ENCODE results near the gene WDR5. TPM values are rescaled to one million over a fixed set of nuclear protein-coding genes. Genes with fewer than 3 reads are reported as not detected.

The WDR5 gene
- total RNA-seq, 2 experiments from 2014 or later = 43.6 to 47.8 TPM

DNA sequence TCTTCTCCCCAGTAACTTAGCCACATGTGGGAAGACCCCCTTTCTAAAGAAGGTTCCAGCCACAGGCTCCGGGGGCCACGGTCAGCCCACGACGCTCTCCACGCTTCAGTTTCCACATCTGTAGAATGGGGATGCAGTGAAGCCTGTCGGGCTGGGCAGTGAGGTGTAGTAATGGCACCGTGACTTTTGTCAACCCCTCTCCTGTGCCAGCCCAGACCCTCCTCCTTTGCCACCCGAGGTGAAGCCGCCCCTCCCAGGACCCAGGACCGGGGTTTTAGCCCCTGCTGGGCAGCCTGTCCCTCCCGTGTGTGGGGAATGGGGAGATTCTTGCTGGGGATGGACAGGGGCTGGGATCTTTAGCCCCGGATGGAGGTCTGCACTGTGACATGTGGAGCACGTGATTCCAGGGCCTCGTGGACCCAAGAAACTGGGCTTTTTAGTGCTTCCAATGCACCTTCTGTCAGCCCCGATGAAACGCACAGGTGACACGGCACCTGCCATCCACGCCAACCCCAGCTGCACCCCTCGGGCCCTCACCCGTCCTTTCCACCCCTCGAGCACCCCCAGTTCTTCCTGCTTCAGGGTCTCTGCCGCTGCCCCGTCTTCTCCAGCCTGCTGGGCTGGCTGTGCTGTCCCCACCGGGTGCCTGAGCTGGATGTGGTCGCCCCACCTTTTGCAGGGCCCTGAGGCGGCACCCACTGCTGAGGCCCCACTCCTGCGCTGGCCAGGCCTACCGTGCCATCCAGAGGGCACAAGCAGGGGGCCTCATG is 41.9 kb downstream of the WDR5 start:
- DNase-seq (no peak), ATAC-seq (no peak)
- H3K4me3 Mint-ChIP-seq = no peak overlapping the region
- peaks cover 5% of the 10 kb centered on the region for H3K36me3 Mint-ChIP-seq (ENCODE audit: low read depth)
- H3K27ac Mint-ChIP-seq = no peak overlapping the region
- POLR2A ChIA-PET = no interaction called here
- H3K9me3 Mint-ChIP-seq (ENCODE audit: insufficient read depth) = no peaks in the 10 kb centered on the region
- CTCF ChIA-PET = no interaction called here
- peaks cover 6% of the 10 kb centered on the region for H3K27me3 Mint-ChIP-seq (ENCODE audit: low read depth)
- peaks cover 20% of the 10 kb centered on the region for H3K4me1 Mint-ChIP-seq (ENCODE audit: low read depth)

DNA sequence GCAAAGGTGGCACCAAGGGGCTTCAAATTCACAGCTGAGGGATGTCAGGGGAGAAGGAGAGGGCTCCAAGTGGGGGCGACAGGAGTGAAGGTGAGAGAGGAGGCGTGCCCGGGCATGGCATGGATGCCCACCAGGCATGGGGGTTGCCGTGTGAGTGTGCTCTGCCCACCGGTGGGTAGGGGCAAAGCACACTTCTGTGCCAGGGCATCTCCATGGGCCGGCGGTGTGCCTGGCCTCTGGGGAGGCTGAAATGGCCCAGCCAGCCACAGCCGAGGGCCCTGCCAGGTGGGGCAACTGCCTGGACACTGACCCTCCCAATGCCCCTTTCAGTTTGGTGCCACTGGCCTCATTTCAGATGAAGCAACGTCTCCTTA is 42.5 kb downstream of the WDR5 start:
- CTCF ChIA-PET = no interaction called here
- H3K27me3 Mint-ChIP-seq (ENCODE audit: low read depth) = peaks cover 6% of the 10 kb centered on the region

DNA sequence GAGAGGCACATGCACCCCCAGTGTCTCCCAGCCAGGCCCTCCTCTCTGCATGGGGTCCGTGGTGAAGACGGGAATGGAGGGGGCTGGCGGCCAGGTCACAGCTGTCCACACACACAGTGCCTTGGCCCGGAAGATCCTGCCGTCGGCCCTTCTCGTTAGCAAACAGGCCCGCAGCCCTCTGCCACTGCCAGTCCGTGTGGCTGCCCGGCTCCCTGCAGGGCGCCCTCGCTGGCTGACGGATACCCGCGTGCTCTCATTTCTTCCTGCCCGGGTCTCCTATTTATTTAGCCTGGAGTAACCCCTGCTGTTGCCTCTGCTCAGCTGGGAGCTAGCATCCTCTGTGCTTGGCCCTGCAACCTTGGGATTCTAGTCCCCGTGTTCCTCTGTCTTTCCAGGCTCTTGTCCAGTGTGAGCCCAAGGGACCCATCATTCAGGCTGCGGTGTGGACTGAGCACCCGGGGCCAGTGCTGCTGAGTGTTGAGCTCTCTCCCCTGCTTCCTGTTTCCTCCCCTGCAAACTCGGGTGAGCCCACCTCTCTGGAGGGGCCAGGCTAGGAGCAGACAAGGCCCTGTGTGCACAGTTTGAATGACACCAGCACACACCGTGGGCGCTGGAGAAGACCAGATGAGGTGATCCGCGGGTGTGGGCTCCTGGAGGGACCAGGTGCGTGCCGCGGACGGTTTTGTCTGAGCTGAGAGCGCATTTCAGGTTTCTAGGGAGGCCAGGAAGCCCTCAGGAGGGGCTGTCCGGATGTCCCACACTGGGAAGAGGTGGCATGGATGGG is 43.1 kb downstream of the WDR5 start:
- DNase-seq = no peak
- ATAC-seq = no peak
- CTCF ChIA-PET = interaction anchor here (1.1 kb wide), 1 partner anchor 8 kb away, joined by 3 read pairs; no protein-coding TSS in a partner anchor
- Mint-ChIP-seq H3K27ac (no peak overlapping the region), H3K4me3 (no peak overlapping the region), H3K36me3 (ENCODE audit: low read depth) (peaks cover 5% of the 10 kb centered on the region), H3K27me3 (ENCODE audit: low read depth) (peaks cover 6% of the 10 kb centered on the region), H3K9me3 (ENCODE audit: insufficient read depth) (no peaks in the 10 kb centered on the region), H3K4me1 (ENCODE audit: low read depth) (peaks cover 21% of the 10 kb centered on the region)
- POLR2A ChIA-PET = no interaction called here

More for the DNA sequence above, 42.5 kb downstream of the WDR5 start:
- POLR2A ChIA-PET = no interaction called here
- no peak overlapping the region for H3K27ac Mint-ChIP-seq
- H3K36me3 Mint-ChIP-seq (ENCODE audit: low read depth) = peaks cover 5% of the 10 kb centered on the region
- no peaks in the 10 kb centered on the region for H3K9me3 Mint-ChIP-seq (ENCODE audit: insufficient read depth)
- peaks cover 21% of the 10 kb centered on the region for H3K4me1 Mint-ChIP-seq (ENCODE audit: low read depth)
- DNase-seq (no peak), ATAC-seq (no peak)
- H3K4me3 Mint-ChIP-seq = no peak overlapping the region

DNA sequence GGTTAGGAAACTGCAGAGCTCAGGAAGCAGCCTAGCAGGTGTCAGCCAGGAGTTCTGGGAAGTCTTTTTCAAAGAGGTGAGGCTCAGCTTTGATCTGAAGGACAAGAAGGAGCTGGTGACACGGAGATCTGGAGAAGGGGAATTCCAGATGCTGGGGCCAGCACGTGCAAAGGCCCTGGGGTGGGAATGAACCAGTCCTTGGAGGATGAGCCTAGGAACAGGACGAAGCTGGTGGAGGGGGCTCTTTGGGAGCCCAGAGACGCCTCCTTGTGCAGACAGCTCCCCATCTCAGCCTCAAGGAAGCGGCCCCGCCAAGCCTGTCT is 43.7 kb downstream of the WDR5 start:
- CTCF ChIA-PET = interaction anchor here (1.1 kb wide), 1 partner anchor 9 kb away, joined by 3 read pairs; no protein-coding TSS in a partner anchor
- Mint-ChIP-seq H3K27me3 (ENCODE audit: low read depth) (peaks cover 6% of the 10 kb centered on the region), H3K4me1 (ENCODE audit: low read depth) (peaks cover 21% of the 10 kb centered on the region), H3K4me3 (no peak overlapping the region), H3K36me3 (ENCODE audit: low read depth) (peaks cover 5% of the 10 kb centered on the region), H3K9me3 (ENCODE audit: insufficient read depth) (no peaks in the 10 kb centered on the region), H3K27ac (no peak overlapping the region)
- no peak for DNase-seq
- ATAC-seq = no peak
- POLR2A ChIA-PET = no interaction called here

DNA sequence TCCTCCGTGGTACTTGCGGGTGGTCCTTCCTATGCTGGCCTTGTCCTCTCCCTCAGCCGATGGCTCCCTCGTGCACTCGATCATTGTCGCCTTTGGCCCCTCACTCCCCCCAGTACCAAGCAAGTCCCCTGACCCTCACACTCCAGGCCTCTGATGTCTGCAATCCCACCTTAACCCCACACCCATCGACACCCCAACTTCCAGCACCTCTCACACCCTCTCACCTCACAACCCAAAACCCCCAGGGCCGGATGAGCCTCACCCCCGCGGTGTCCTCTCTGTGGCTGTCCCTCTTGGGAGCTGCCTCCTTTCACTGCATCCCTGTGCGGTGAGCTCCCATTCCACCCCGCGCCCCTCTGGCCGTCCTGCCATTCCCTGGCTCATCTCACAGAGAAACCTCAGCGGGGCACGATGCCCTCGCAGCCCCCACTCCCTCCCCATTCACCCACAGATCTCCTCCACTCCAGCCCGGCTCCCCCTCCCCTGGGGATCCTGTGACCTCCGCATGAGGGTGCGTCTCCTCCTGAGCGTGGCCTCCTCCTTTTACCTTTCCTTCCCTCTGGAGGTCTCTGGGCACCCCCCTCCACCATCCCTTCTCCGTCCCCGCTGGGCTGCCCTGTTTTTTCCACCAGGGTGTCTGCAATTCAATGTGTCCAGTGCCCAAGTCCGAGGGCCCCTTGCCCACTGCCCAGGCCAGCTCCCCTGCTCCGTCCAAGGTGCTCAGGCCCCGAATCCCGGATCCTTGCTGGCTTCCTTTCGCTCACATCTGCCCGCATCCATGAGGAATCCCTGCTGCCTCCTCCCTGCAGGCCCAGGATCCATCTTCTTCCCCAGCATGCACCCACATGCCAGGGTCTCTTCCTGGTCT is 44.3 kb downstream of the WDR5 start:
- no peaks in the 10 kb centered on the region for H3K9me3 Mint-ChIP-seq (ENCODE audit: insufficient read depth)
- DNase-seq (no peak), ATAC-seq (no peak)
- peaks cover 21% of the 10 kb centered on the region for H3K4me1 Mint-ChIP-seq (ENCODE audit: low read depth)
- no peak overlapping the region for H3K4me3 Mint-ChIP-seq
- H3K27me3 Mint-ChIP-seq (ENCODE audit: low read depth) = peaks cover 6% of the 10 kb centered on the region
- CTCF ChIA-PET = interaction anchor here (1.1 kb wide), 1 partner anchor 9 kb away, joined by 3 read pairs; no protein-coding TSS in a partner anchor
- POLR2A ChIA-PET = no interaction called here
- H3K36me3 Mint-ChIP-seq (ENCODE audit: low read depth) = peaks cover 5% of the 10 kb centered on the region
- no peak overlapping the region for H3K27ac Mint-ChIP-seq

DNA sequence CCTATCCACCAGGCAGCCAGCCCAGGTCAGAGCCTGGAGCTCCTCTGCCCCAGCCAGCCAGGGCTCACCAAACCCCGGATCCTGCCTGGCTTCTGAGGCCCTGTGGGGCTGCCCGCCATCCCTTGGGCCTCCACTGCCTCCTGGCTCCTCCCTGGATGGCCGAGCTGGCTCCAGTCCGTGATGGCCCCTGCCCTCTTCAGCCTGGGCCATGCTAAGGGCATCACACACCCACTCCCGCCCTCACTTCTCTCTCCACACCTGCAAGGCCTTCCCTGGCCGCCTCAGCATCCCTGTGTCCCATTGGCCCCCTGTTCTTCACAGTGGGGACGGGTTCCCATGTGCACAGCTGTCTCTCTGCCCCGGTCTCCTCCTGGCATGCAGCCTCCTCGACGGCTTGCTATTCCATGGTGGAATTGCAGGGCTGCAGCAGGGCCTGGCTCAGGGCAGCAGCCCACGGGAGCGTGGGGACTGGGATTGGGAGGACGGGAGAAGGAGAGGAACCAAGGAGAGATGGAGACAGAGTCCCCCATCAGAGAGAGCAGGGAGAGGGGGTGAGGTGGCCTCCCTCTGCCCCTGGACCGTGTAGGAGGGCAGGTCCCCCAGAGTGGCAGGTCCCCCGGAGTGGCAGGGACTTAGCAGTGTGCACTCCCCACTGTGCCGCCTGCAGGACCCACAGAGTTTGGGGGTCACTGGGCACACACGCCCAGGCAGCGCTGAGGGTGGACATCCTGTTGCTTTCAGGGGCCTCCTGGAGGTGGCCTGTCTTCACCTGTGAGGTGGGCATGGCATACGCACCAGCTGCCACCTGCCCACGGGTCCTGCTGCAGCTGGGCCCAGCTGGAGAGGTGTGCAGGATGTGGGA is 45.1 kb downstream of the WDR5 start:
- peaks cover 25% of the 10 kb centered on the region for H3K4me1 Mint-ChIP-seq (ENCODE audit: low read depth)
- H3K36me3 Mint-ChIP-seq (ENCODE audit: low read depth) = peaks cover 5% of the 10 kb centered on the region
- POLR2A ChIA-PET = no interaction called here
- ATAC-seq (no peak), DNase-seq (no peak)
- H3K4me3 Mint-ChIP-seq = no peak overlapping the region
- H3K27me3 Mint-ChIP-seq (ENCODE audit: low read depth) = peaks cover 6% of the 10 kb centered on the region
- H3K27ac Mint-ChIP-seq = peak overlapping the region; percentile 64
- H3K9me3 Mint-ChIP-seq (ENCODE audit: insufficient read depth) = no peaks in the 10 kb centered on the region
- CTCF ChIA-PET = no interaction called here

DNA sequence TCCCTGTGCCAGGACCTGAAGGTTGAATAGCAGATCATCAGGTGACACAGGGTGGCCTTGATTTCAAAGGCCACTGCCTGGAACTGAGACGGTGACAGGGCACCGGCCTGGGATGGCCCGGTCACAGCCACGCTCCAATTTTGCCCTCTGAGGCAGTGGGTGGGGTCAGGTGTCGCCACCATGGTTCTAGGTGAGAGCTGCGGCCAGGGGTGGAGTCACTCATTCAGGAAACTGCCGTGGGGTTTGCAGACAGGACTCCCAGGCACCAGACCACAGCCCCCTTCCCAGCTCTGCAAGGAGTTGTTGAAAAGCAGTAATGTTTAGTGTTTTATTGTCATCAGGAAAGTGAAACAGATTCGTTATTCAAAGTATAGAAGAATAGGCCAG is 45.8 kb downstream of the WDR5 start:
- DNase-seq (no peak), ATAC-seq (no peak)
- H3K27ac Mint-ChIP-seq = peak overlapping the region; percentile 80
- H3K4me1 Mint-ChIP-seq (ENCODE audit: low read depth) = peaks cover 25% of the 10 kb centered on the region
- CTCF ChIA-PET = no interaction called here
- H3K36me3 Mint-ChIP-seq (ENCODE audit: low read depth) = peaks cover 5% of the 10 kb centered on the region
- peak overlapping the region; percentile 4 for H3K4me3 Mint-ChIP-seq
- POLR2A ChIA-PET = no interaction called here
- no peaks in the 10 kb centered on the region for H3K9me3 Mint-ChIP-seq (ENCODE audit: insufficient read depth)
- peaks cover 10% of the 10 kb centered on the region for H3K27me3 Mint-ChIP-seq (ENCODE audit: low read depth)

DNA sequence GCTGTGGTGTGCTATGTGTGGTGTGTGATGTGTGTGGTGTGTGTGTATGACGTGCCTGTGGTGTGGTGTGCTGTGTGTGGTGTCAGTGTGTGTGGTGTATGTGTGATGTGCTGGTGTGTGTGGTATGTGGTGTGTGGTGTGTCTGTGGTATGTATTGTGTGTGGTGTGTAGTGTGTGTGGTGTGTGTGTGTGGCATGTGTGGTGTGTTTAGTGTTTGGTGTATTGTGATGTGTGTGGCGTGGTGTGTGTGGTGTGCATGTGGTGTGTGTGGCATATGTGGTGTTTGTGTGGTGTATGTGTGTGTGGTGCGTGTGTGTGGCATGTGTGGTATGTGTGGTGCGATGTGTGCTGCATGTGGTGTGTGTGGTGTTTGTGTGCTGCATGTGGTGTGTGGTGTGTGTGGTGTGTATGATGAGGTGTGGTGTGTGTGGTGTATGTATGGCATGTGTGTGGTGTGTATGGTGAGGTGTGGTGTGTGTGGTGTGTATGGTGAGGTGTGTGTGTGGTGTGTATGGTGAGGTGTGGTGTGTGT is 46.7 kb downstream of the WDR5 start:
- peaks cover 5% of the 10 kb centered on the region for H3K36me3 Mint-ChIP-seq (ENCODE audit: low read depth)
- CTCF ChIA-PET = no interaction called here
- no peaks in the 10 kb centered on the region for H3K9me3 Mint-ChIP-seq (ENCODE audit: insufficient read depth)
- ATAC-seq (peak; percentile 48), DNase-seq (no peak)
- peak overlapping the region; percentile 80 for H3K27ac Mint-ChIP-seq
- peak overlapping the region; percentile 30 for H3K4me3 Mint-ChIP-seq
- POLR2A ChIA-PET = no interaction called here
- peaks cover 25% of the 10 kb centered on the region for H3K4me1 Mint-ChIP-seq (ENCODE audit: low read depth)
- H3K27me3 Mint-ChIP-seq (ENCODE audit: low read depth) = peaks cover 10% of the 10 kb centered on the region

DNA sequence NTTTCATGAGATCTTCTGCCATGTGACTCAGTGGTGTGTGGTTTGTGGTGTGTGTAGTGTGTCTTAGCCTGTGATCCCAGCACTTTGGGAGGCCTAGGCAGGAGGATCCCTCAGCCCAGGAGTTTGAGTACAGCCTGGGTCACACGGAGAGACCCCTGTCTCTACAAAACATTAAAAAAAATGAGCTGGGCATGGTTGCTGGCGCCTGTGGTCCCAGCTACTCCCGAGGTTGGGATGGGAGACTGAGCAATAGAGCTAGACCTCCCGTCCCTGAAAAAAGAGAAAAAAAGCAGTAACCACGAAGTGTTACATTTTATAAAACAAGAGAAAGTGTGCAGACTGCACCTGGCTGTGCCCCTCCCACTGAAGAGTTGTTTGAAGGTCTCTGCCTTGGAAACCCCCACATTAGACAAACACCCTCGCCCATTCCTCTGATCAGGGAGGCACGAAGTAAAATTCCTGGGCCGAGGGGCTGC is 49.7 kb downstream of the WDR5 start:
- ChIA-PET CTCF (interaction anchor here (1.3 kb wide), 1 partner anchor 15 kb away, joined by 6 read pairs; no protein-coding TSS in a partner anchor), POLR2A (no interaction called here)
- H3K36me3 Mint-ChIP-seq (ENCODE audit: low read depth) = peaks cover 5% of the 10 kb centered on the region
- no peaks in the 10 kb centered on the region for H3K9me3 Mint-ChIP-seq (ENCODE audit: insufficient read depth)
- peaks cover 21% of the 10 kb centered on the region for H3K4me1 Mint-ChIP-seq (ENCODE audit: low read depth)
- peak overlapping the region; percentile 46 for H3K4me3 Mint-ChIP-seq
- DNase-seq (no peak), ATAC-seq (peak; percentile 43)
- H3K27ac Mint-ChIP-seq = peak overlapping the region; percentile 66
- peaks cover 10% of the 10 kb centered on the region for H3K27me3 Mint-ChIP-seq (ENCODE audit: low read depth)

DNA sequence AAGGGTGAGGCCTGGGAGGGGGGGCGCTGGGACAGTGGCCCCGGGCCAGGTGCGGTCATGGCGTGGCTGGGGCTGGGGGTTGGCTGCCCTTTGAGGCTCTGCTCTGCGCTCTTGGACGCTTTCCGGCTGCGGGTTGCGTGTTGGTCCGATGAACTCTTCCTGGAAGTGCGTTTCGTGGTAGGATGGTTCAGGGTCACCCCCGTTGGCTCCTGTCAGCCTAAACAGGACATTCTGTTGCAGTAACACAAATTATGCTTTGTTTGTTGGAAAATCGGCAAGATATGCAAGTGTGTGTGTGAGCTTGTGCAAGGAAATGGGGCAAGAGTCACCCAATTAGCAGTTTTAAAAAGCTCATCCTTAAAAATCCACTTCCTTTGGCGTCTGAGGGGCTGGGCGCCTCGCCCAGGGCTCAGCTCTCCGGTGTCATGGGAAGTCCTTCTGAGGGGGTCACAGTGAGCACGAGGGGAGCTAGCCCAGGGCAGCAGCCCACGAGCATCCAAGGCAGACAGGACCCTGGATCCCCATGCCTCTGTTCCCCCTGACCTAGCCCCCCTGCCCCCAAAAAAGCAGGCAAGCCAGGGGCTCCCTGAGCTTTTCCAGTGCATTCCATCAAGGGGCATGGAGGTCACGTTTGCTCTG is 50.7 kb downstream of the WDR5 start:
- peaks cover 5% of the 10 kb centered on the region for H3K36me3 Mint-ChIP-seq (ENCODE audit: low read depth)
- no peak overlapping the region for H3K4me3 Mint-ChIP-seq
- no peaks in the 10 kb centered on the region for H3K9me3 Mint-ChIP-seq (ENCODE audit: insufficient read depth)
- no peak for ATAC-seq
- DNase-seq = no peak
- CTCF ChIA-PET = interaction anchor here (1.3 kb wide), 1 partner anchor 16 kb away, joined by 6 read pairs; no protein-coding TSS in a partner anchor
- peaks cover 17% of the 10 kb centered on the region for H3K4me1 Mint-ChIP-seq (ENCODE audit: low read depth)
- peak overlapping the region; percentile 46 for H3K27ac Mint-ChIP-seq
- peaks cover 10% of the 10 kb centered on the region for H3K27me3 Mint-ChIP-seq (ENCODE audit: low read depth)
- POLR2A ChIA-PET = no interaction called here
